Measurements from ENCODE around the gene RAB21.
"Not testable (repeated sequence)": the region's sequence is repeated elsewhere in the genome, so short reads cannot be mapped to it uniquely, and the experiment has no call there.

- TF ChIP-seq CTCF (IDR thresholded peaks at IDR 0.05); ZFX (IDR thresholded peaks at IDR 0.05; ENCODE audit: borderline replicate concordance): not testable (repeated sequence)
Observed at GRCh38 chr12:71815242-71815641, 60.6 kb downstream of the RAB21 start.

All from 22Rv1 (cell line).